Measurements from ENCODE around the gene L3MBTL3. TPM values are rescaled to one million over a fixed set of nuclear protein-coding genes. Genes with fewer than 3 reads are reported as not detected.
"Not testable (repeated sequence)": the region's sequence is repeated elsewhere in the genome, so short reads cannot be mapped to it uniquely, and the experiment has no call there.

L3MBTL3 gene
- total RNA-seq, 1 donor from 2014 or later, result 5.5 TPM

- no peak for ATAC-seq
- no peak for DNase-seq (ENCODE audit: low spot score)
These were observed 52.4 kb downstream of the L3MBTL3 start for GRCh38 chr6:130070792-130071191.

DNA sequence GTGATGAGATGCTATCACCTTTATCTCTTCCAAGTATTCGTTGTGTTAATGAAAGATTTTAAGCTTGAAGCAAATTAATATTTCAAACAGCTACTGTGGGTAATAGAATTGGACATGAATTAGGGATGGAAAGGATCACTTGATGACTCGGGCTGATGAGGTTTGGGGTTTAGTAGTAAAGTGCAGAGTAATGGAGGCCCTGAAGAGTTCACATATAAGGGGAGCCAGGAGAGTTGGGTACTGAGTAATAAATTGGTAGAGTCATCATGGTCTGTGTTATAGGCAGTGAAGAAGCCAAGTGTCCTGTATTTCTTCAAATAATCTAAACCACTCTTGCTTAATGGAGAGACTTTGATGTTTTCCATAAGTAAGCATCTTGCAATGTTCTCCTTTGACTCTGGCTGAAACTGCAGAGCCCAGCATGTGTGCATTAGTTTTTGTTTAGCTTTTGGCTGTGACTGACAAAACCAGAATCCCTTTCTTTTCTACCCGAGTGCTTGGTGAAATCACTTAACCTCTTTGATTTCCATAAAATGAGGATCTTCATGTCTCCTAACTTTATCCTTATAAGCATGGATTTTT is 57.6 kb downstream of the L3MBTL3 start:
- ATAC-seq, result no peak

DNA sequence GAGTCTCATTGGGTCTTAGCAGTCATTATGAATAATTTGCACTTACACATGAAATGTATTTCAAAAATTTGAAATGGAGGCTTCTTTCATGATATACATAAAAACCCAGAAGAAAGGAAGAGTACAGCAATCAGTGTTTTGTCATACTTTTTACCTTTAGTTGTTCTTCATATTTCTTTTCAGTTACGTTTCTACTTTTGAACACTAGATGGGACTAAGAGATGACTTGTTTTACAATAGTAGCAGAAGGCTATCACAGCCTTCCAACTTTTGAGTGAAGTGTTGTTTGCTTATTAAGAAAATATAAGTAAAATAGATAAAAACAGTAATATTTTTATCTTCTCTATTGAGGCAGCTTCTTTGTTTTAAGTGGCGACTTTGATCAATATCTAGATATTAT is 58.1 kb downstream of the L3MBTL3 start:
- ATAC-seq (no peak), DNase-seq (ENCODE audit: low spot score) (no peak)

More for the DNA sequence above, 57.6 kb downstream of the L3MBTL3 start:
- DNase-seq (ENCODE audit: low spot score), result no peak

DNA sequence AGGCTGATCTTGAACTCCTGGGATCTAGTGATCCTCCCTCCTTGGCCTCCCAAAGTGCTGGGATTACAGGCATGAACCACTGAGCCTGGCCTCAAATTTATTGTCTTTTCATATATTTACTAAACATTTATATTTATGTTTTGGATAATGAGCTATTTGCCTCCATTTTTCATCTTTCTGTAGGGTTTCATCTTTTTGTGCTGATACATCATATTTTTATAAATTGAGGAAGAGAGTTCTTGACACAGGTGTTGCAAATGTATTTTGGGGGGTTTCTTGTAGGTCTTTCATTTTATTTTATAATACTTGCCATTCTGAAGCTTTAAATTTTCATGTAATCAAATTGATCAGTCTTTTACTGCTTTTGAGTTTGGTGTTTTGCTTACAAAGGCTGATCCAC is 72.4 kb downstream of the L3MBTL3 start:
- DNase-seq (ENCODE audit: low spot score) (no peak), ATAC-seq (no peak)

DNA sequence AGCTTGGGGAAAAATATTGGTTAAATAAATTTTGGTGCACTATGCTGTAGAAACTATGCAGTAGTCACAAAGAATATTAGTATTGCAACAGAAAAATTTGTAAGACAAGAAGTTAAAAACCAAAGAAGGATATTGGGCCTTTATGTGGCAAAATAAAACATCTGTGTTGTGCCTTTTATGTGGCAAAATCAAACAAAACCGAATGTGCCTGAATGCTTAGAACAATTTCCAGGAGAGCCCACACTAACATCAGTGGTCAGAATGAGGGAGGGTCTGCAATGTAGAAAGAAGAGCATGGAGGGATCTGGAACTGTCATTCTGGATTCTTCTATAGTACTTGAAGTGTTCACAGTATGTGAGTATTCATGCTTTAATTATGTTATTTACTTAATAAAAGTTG is 75.2 kb downstream of the L3MBTL3 start:
- no peak for DNase-seq (ENCODE audit: low spot score)
- ATAC-seq, result no peak

DNA sequence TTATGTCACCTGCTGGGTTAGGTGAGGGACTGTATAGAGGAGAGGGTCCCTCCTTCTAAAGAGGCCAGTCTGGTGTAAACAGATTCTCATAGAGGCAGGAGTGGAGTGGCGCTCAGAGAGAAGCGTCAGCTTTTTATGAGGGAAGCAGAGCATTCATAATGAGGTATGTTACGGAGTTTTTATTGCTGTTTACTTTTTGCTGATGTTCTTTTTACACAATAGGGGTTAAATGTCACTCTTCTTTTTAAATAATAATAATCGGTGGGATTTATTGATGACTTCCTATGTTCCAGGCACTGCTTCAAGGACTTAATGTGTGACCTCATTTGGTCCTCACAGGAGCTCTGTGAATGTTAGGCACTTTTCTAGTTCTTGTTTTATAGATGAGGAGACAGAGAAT is 79.9 kb downstream of the L3MBTL3 start:
- ATAC-seq (no peak), DNase-seq (ENCODE audit: low spot score) (no peak)

DNA sequence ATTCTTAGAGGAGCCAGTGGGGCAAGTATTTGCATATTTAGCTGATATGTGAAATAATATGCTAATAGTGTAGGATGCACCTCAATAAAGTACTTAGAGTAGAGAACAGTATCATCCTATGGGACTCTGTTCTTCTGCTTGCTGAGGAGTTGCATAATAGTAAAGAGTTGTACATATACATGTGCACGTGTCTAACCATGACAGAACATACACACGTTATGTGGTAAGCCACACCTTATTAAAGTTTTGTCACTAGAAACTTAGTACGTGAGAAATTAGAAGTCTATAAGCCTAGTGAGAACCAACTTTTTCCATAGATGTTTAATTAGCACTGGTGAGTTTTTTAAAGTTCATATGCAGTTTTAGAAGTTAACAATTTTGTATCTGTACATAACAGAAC is 80.7 kb downstream of the L3MBTL3 start:
- ATAC-seq (no peak), DNase-seq (ENCODE audit: low spot score) (no peak)

DNA sequence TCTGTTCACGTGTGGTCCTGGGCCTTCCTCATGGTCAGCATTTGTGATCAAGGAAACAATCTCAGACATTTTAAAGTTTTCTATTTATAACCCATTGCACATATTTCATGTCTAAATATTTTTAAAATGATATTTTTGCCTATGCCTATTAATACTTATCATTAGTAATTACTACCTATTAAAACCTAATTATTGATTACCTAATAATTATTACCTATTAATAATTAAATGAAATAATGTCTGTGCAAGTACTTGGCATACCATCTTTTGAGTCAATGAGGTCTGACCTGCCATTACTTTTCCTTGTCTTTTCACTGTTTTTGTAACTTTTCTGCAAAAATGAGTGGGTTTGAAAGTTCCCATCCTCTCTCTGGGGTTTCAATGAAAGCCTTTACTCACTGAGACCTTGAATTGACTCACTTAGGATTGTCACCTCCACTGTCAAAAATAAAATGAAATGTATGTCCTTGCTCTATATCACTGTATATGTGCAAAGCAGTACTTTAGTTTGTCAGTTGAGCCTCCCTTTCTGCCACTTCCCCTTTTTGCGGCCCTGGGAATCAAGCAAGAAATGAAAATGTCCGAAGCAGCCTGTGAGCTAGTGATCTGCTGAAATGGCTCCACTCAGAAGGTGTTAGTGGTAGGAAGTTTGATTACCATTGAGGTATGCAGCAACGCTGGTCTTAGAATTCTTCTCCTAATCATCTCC is 87.8 kb downstream of the L3MBTL3 start:
- DNase-seq (ENCODE audit: low spot score) (no peak), ATAC-seq (no peak)

DNA sequence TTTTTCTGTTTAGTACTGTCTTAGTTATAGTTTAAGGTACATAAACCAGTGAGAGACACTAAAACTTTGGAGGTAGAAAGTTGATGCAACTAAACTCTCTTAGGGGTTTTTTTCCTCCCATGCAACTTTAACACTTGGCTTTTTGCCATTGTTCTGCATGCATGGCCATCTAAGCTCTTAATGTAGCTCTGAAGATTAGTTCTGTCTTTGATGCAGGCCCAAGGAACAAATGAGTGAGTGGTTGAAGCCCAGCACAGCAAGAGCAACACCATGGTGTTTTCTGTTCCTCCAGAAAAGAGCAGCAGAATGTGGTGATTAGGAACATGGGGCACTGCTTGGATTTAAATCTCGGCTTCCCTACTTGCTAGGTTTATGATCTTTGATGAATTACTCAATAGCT is 89.3 kb downstream of the L3MBTL3 start:
- no peak for ATAC-seq
- DNase-seq (ENCODE audit: low spot score), result no peak

DNA sequence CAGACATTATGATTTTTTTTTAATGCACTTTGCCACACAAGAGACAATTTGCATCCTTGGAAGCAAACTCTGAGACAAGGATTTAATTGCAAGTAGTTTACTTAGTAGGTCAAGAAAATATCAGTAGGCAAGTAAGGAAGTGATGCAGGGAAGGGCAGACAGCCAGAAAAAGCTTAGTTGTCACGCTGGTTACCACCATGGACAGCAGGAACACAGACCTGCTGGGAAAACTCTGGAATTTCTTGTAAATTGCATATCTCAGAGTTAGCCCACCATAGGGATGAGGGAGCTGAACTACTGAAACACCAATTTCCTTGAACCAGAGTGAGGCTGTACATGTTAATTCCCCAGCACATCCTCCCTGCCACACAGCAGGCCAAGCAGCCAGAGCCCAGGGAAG is 92.7 kb downstream of the L3MBTL3 start:
- DNase-seq (ENCODE audit: low spot score) (no peak), ATAC-seq (no peak)

DNA sequence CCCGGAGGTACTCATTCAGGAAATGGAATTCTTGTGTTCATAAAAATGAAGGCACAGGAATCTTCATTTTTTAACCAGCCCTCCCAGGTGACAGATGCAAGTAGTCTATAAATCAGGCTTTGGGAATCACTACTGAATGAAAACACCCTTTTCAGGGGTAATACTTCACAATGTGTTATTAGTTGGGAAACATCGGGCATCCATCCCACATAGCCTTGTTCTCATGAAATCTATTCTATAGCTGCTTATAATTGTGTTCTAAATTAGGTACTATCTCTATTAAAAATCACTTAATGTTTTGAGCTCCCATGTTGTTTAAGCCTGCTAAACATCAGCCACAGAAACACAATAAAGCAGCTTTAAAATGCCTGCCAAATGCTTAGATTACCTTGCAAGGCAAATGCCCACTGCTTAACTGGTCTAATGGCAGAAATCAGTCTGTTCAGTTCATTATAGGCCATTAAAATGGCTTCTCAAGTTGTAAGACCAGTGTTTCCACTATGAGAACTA is 94.9 kb downstream of the L3MBTL3 start:
- no peak for DNase-seq (ENCODE audit: low spot score)
- ATAC-seq, result no peak

- DNase-seq (ENCODE audit: low spot score) (no peak), ATAC-seq (no peak)
These were observed 96.7 kb downstream of the L3MBTL3 start for GRCh38 chr6:130115036-130115435.

DNA sequence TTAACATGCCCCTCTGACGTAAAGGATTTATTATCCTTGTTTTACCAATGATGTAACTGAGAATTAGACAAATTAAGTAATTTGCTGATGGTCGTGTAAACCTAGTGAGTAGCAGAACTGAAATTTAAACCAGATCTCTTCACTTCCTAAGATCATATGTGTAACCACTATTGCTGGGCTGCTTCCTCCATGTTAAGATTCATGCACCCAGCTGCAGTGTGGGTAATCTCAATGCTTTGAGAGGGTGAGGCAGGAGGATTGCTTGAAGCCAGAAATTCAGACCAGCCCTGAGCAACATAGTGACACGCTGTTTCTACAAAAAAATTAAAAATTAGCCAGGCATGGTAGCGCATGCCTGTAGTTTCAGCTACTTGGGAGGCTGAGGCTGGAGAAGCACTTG is 97.9 kb downstream of the L3MBTL3 start:
- ATAC-seq (no peak), DNase-seq (ENCODE audit: low spot score) (no peak)

- ATAC-seq, result not testable (repeated sequence)
These were observed 98.9 kb downstream of the L3MBTL3 start for GRCh38 chr6:130117187-130117701.

DNA sequence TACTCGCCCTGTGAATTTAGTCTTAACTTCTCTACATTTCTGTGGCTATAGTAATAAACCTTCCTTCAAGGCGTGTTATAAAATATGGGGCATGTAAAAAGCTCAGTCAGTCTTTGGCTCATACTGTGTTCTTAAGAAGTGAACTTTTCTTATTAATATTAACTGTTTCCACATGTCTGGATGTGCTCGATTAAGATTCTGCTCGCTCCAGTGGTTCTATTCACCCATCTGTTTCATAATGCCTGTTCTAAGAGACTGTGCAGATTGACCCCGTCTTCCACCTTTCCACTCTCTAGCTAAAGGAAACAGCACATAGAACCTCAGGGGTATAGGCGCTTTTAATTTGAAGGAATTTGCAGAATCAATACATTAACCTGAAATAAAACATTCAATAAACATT is 99.9 kb downstream of the L3MBTL3 start:
- ATAC-seq (no peak), DNase-seq (ENCODE audit: low spot score) (no peak)

More at GRCh38 chr6:130117187-130117701, 98.9 kb downstream of the L3MBTL3 start:
- not testable (repeated sequence) for DNase-seq (ENCODE audit: low spot score)

DNA sequence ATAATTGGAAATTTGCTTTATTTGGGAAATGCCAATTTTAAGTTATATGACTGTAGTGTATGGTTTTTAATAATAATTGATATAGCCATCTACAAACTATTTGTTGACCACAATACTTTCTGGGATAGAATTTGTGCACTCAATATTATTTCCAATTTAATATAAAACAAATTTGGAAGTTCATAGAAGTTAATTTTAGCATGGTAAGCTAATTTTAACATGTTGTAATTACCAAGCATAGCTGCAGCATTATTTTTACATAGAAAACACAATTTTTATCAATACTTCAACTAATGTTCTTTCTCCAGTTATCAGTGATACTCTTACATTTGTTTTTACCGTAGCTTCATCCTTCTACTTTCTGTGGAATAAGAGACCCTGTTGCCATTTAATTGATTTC is 100.8 kb downstream of the L3MBTL3 start:
- no peak for ATAC-seq
- DNase-seq (ENCODE audit: low spot score), result no peak

DNA sequence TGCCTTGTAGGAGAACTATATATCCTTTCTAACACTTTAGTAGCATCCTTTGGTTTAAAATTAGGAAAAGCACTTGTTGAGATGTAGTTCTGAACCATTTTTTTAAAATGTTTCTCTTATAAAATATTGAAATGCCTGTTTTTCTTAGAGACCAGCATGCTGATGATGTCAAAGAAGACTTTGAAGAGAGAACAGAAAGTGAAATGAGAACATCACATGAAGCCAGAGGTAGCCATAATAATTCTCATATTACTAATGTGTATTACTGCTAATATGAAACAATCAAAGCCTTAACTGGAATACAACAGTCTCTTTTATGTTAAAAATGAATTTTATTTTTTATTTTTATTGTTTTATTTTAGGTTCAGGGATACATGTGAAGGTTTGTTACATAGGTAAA is 102.3 kb downstream of the L3MBTL3 start:
- ATAC-seq (no peak), DNase-seq (ENCODE audit: low spot score) (no peak)

DNA sequence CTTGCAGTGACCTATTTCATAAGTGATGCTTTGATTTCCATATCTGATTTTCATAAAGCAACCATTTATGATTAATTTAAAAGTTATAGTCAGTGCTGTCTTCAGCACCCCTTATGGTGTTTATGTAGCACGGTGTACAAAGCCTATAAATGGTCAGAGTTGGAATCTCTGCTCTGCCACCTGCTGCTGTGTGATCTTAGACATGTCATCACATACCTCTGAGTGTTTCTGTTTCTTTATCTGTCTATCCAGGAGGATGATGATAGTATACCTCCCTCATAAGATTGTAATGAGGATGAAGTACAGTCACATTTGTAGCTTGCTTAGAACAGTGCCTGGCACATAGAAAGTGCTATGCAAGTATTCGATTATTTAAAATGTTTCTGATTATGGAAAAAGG is 103.9 kb downstream of the L3MBTL3 start:
- no peak for DNase-seq (ENCODE audit: low spot score)
- no peak for ATAC-seq

- no peak for DNase-seq (ENCODE audit: low spot score)
- no peak for ATAC-seq
These were observed 108.8 kb downstream of the L3MBTL3 start for GRCh38 chr6:130127195-130127594.

DNA sequence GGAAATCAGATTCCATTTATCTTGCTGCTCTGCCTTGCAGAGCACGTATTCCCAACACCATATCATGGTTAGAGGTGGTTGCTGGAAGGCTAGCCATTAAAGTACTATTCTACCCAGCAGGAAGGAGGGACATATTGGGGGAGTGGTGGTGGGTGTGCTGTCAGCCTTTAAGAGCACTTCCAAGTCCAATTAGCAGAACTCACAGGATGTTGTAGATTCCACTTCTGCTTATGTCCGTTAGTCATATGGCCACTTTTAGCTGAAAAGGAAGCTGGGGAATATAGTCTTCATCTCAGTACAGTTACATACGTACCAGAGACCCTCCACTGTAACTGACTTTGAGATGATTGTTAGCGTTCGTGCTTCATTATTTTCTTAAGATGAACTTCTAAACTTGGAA is 109.9 kb downstream of the L3MBTL3 start:
- DNase-seq (ENCODE audit: low spot score), result no peak
- no peak for ATAC-seq

GRCh38 chr6:130129762-130130246 is 111.4 kb downstream of the L3MBTL3 start:
- no peak for ATAC-seq
- no peak for DNase-seq (ENCODE audit: low spot score)

DNA sequence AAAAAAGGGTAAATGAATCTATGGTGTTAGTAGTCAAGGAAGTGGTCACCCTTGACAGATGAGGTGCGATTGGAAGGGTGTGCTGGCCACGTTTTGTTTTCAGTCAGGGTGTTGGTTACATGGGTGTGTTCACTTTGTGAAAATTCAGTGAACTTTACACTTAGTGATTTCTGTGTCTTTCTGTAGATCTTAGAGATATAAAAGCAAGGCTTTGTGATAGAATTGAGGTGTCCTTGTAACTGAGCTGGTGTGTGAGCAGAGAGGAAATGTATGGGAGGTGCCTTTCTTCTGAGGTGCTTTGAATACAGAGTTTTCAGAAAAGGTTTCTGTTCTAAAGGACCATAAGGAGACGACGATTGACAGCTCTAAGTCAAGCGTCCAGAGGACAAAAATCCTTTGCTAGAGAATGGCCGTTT is 113.9 kb downstream of the L3MBTL3 start:
- DNase-seq (ENCODE audit: low spot score), result no peak
- no peak for ATAC-seq

Data from left lobe of liver (tissue), 2 donors.